Activated CD8-positive, alpha-beta T cell treated with anti-CD3 and anti-CD28 coated beads for 36 hours (primary cell): ENCODE results near the gene VWA5B2. TPM values are rescaled to one million over a fixed set of nuclear protein-coding genes. Genes with fewer than 3 reads are reported as not detected.

Experiments
- ATAC-seq: fragments of 200-7000 bp; cut with Tn5 transposase; one replicate; pipeline ENCODE4 v1.10.0; 2021; ENCODE audit warnings: mild to moderate bottlenecking, moderate library complexity
- CTCF ChIA-PET: fragments of 350-600 bp; sonication (Branson Sonifier 250); formaldehyde crosslinking; loops from one replicate; lab custom pipeline; 2021; ENCODE audit warnings: antibody characterized with exemption; lab: Charles Lee
- POLR2A ChIA-PET: fragments of 350-600 bp; sonication (Branson Sonifier 250); formaldehyde crosslinking; loops from one replicate; lab custom pipeline; 2021; ENCODE audit warnings: antibody characterized with exemption; lab: Charles Lee
- DNase-seq: peaks from one replicate; pipeline ENCODE4 v3.0.0-alpha.2; 2020
- H3K27ac Mint-ChIP-seq: one replicate; pipeline ENCODE4 v1.8.0; 2021; ENCODE audit warnings: mild to moderate bottlenecking, mixed read lengths
- H3K27me3 Mint-ChIP-seq: one replicate; pipeline ENCODE4 v1.8.0; 2021; ENCODE audit warnings: mixed read lengths
- H3K36me3 Mint-ChIP-seq: one replicate; pipeline ENCODE4 v1.8.0; 2021; ENCODE audit warnings: low read depth, mixed read lengths
- H3K4me1 Mint-ChIP-seq: one replicate; pipeline ENCODE4 v1.8.0; 2021; ENCODE audit warnings: low read depth, mixed read lengths
- H3K4me3 Mint-ChIP-seq: one replicate; pipeline ENCODE4 v1.8.0; 2021; ENCODE audit warnings: mild to moderate bottlenecking, moderate library complexity, mixed read lengths
- H3K9me3 Mint-ChIP-seq: one replicate; pipeline ENCODE4 v1.8.0; 2021; ENCODE audit warnings: mixed read lengths
- intact Hi-C: fragments of 100-400 bp; cut with micrococcal nuclease; formaldehyde crosslinking; loops from one replicate; pipeline ENCODE4 v1.10.0; 2022
- total RNA-seq, 2 experiments: library from RNA; stranded (reverse); gene quantifications; one replicate each; pipeline ENCODE4 v1.2.3, GENCODE V29; 2021
- TF ChIP-seq, protein P1 (sequence below): fragments of 200-600 bp; IDR thresholded peaks from one replicate; pipeline ENCODE4 v1.8.0; 2022; ENCODE audit warnings: antibody characterized with exemption, mild to moderate bottlenecking

Gene VWA5B2
- total RNA-seq, 2 experiments from 2014 or later, result not detected

DNA sequence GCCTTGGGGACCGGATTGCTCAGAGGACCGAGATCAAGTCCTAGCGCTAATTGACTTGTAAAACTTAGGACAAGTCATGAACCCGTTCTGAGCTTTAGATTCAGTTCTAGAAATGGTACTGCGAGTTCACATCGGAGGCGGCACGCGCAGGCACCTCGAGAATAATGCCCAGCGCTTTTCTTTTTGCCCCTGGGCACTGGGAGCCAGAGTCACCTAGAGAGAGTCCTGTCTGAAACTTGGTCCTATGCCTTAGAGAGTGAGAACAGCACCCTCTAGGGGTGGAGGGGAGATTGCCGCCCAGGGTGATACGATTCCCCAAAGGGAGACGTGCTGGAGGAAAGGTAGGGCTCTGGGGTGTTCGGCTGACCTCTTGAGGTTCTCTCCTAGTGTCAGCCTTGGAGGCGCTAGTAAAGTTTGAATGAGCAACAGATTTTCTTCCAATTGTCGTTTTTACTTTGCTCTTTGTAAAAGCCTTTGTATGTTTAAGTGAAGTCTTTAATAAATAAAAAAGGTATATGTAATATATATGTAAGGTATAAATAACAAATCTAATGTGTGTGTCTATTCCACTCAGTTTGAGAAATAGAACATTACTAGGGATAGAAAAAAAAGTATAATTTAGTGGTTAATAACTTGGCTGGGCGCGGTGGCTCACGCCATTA, 20.9 kb downstream of the VWA5B2 start:
- no peaks in the 10 kb centered on the region for H3K9me3 Mint-ChIP-seq
- intact Hi-C loops, result no loop called here
- H3K4me1 Mint-ChIP-seq, result peaks cover 16% of the 10 kb centered on the region
- ChIA-PET CTCF (interaction anchor here (0.8 to 4.9 kb wide), 33 partner anchors 9 to 365 kb away, joined by 3 to 67 read pairs (median 4); partner anchors contain the start of genes ABCF3, CAMK2N2, CLCN2 and PARL), POLR2A (interaction anchor here (0.6 to 1.4 kb wide), 14 partner anchors 9 to 314 kb away, joined by 3 to 6 read pairs (median 4); partner anchors contain the start of gene VWA5B2)
- peak; percentile 67 for ATAC-seq
- H3K4me3 Mint-ChIP-seq, result peak overlapping the region; percentile 91
- DNase-seq, result peak; percentile 98
- TF ChIP-seq, protein P1, sequence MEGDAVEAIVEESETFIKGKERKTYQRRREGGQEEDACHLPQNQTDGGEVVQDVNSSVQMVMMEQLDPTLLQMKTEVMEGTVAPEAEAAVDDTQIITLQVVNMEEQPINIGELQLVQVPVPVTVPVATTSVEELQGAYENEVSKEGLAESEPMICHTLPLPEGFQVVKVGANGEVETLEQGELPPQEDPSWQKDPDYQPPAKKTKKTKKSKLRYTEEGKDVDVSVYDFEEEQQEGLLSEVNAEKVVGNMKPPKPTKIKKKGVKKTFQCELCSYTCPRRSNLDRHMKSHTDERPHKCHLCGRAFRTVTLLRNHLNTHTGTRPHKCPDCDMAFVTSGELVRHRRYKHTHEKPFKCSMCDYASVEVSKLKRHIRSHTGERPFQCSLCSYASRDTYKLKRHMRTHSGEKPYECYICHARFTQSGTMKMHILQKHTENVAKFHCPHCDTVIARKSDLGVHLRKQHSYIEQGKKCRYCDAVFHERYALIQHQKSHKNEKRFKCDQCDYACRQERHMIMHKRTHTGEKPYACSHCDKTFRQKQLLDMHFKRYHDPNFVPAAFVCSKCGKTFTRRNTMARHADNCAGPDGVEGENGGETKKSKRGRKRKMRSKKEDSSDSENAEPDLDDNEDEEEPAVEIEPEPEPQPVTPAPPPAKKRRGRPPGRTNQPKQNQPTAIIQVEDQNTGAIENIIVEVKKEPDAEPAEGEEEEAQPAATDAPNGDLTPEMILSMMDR, result peak; percentile 85
- H3K27ac Mint-ChIP-seq, result peak overlapping the region; percentile 97
- no peaks in the 10 kb centered on the region for H3K27me3 Mint-ChIP-seq
- peaks cover 8% of the 10 kb centered on the region for H3K36me3 Mint-ChIP-seq

DNA sequence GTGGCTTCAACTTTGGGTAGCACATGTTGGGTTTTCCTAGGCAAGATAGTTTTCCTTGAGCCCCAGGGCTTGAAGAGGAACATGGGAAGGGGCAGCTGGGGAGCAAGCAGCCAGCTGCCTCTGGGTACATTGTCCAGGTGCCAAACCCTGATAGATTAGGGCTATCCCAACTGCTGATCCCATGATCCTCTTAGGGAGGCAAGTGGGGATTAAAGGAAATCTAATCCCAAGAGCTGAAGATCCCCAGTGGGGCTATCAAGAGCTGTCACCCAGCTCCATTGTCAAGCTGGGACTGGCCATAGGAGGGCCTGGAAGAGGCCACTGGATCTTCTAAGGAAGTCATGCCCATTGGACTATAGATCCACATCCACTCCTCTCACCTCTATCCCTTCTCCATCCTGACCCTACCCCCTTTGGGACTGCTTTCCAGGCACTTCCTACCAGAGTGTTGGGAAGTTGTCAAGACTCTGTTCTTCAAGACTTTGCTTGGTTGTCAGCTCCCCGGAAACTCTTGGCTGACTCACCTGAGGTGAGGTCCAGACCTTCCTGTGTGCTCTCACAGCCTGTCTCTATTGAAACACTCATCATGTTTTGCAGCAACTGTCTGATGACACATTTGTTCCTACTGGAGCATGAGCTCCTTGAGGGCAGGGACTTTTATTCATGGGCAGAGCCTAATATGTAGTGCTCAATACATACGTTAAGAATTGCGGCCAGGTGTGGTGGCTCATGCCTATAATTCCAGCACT, 26.1 kb downstream of the VWA5B2 start:
- POLR2A ChIA-PET, result interaction anchor here (1.3 kb wide), 1 partner anchor 19 kb away, joined by 6 read pairs; no protein-coding TSS in a partner anchor
- CTCF ChIA-PET, result interaction anchor here (1.4 to 3.2 kb wide), 3 partner anchors 15 to 98 kb away, joined by 3 to 18 read pairs (median 4); no protein-coding TSS in a partner anchor
- Mint-ChIP-seq H3K27ac (peak overlapping the region; percentile 66), H3K9me3 (no peaks in the 10 kb centered on the region), H3K27me3 (peaks cover 8% of the 10 kb centered on the region), H3K4me1 (peaks cover 18% of the 10 kb centered on the region), H3K36me3 (peaks cover 14% of the 10 kb centered on the region), H3K4me3 (no peak overlapping the region)
- peak; percentile 58 for DNase-seq
- intact Hi-C loops, result no loop called here
- peak; percentile 54 for ATAC-seq
- TF ChIP-seq, protein P1, result no peak

DNA sequence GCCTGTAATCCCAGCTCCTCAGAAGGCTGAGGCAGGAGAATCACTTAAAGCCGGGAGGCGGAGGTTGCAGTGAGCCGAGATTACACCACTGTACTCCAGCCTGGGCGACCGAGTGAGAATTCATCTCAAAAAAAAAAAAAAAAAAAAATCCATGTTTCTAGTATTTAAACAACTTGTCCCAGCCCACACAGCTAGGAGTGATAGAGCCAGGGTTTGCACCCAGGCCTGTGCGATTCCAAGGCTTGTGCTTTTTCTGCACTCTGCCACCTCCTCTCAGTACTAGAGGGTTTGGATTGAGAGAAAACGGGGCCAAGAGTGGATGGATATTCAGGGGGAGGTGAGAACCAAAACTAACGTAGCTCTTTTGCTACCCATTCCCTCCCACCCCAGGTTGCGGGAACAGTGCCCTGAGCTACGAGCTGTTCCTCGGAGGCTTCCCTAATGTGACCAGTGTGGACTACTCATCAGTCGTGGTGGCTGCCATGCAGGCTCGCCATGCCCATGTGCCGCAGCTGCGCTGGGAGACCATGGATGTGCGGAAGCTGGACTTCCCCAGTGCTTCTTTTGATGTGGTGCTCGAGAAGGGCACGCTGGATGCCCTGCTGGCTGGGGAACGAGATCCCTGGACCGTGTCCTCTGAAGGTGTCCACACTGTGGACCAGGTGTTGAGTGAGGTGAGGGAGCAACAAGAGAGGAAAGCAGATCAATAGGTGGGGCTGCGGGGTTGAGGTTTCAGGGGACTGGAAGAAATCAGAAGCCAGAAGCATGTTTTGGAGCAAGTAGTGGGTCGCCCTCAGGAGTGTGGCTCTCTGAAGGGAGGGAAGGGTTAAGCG, 27.9 kb downstream of the VWA5B2 start:
- TF ChIP-seq, protein P1, result no peak
- H3K9me3 Mint-ChIP-seq, result no peaks in the 10 kb centered on the region
- POLR2A ChIA-PET, result interaction anchor here (0.6 kb wide), 1 partner anchor 29 kb away, joined by 3 read pairs; no protein-coding TSS in a partner anchor
- ATAC-seq (no peak), DNase-seq (no peak)
- H3K27ac Mint-ChIP-seq, result no peak overlapping the region
- H3K27me3 Mint-ChIP-seq, result peaks cover 17% of the 10 kb centered on the region
- H3K4me1 Mint-ChIP-seq, result peaks cover 23% of the 10 kb centered on the region
- no peak overlapping the region for H3K4me3 Mint-ChIP-seq
- CTCF ChIA-PET, result interaction anchor here (0.6 to 3.2 kb wide), 4 partner anchors 27 to 96 kb away, joined by 3 to 18 read pairs (median 4); no protein-coding TSS in a partner anchor
- H3K36me3 Mint-ChIP-seq, result peaks cover 14% of the 10 kb centered on the region
- intact Hi-C loops, result no loop called here

DNA sequence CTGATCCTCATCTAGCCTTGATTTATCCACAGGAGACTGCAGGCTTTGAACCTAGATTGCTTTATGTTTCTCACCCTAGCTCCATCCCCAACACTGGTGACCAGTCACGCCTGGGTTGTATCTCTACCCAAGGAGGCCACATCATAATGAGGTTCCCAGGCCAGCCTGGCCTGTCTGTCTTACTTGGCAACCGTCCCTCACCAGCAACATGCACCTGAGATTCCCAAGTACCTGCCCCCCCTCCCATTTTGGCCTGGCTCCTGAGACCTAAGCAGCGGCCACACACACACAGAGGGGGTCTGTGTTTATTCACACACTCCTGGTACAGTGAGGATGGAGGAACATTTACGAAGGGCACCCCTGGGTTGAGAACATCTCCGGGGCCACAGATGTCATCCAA, 29.5 kb downstream of the VWA5B2 start:
- intact Hi-C loops, result no loop called here
- ATAC-seq, result no peak
- H3K27me3 Mint-ChIP-seq, result peaks cover 27% of the 10 kb centered on the region
- no peak overlapping the region for H3K27ac Mint-ChIP-seq
- H3K36me3 Mint-ChIP-seq, result peaks cover 14% of the 10 kb centered on the region
- CTCF ChIA-PET, result interaction anchor here (0.8 to 3.7 kb wide), 5 partner anchors 9 to 32 kb away, joined by 4 to 17 read pairs (median 5); partner anchors contain the start of gene EEF1AKMT4
- no peak overlapping the region for H3K4me3 Mint-ChIP-seq
- TF ChIP-seq, protein P1, result no peak
- H3K4me1 Mint-ChIP-seq, result peaks cover 28% of the 10 kb centered on the region
- POLR2A ChIA-PET, result interaction anchor here (0.8 to 1.0 kb wide), 2 partner anchors 9 to 39 kb away, joined by 3 to 4 read pairs; no protein-coding TSS in a partner anchor
- H3K9me3 Mint-ChIP-seq, result no peaks in the 10 kb centered on the region
- DNase-seq, result no peak
